ENCODE results near the gene GARS1. TPM values are rescaled to one million over a fixed set of nuclear protein-coding genes. Genes with fewer than 3 reads are reported as not detected.
A peak's percentile ranks its signal among the peaks of the same experiment; 100 is the strongest.

The GARS1 gene
- total and polyA plus RNA-seq, 9 of the 15 experiments (the other 6 are each of a cell fraction or from before 2014, with no cell fraction given) = 142 to 769 (median 272) TPM

DNA sequence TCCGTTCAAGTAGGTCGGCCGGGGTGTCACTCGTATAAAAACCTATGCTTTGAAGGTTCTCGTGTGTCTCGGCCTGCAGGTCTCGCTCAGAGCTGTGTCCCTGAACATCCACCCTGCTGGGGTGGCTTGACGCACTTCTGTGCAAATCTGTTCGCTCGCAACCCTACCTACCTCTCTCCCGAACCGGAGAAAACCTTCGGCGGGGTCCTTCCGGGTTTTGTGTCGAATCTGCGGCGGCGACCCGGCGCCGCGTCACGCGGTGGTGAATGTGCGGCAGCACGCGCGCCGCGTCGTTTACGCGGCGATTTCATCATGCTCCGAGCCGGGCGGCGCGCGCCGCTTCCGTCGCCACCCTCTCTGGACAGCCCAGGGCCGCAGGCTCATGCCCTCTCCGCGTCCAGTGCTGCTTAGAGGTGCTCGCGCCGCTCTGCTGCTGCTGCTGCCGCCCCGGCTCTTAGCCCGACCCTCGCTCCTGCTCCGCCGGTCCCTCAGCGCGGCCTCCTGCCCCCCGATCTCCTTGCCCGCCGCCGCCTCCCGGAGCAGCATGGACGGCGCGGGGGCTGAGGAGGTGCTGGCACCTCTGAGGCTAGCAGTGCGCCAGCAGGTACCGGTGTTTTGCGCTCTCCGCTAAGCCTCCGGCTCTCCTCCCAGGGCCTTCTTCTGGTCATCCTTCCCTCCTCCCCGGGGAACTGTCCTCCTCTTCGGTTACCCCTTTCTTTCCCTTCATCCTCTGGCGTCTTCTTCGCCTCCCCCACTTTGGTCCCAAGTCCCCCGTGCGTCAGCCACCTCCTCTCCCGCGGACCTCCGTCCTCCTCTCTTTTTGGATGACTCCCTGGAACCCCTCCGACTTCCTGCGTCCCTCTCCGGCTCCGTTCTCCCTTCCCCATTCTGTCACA, at the start of gene GARS1 (continued):
- TF ChIP-seq C11orf30 (IDR thresholded peaks at IDR 0.05; ENCODE audit: low read depth) (peak; percentile 91), SMARCC2 (IDR thresholded peaks at IDR 0.05; ENCODE audit: low read depth) (no peak), KDM2B (CRISPR knock-in tag; IDR thresholded peaks at IDR 0.05) (no peak), KDM5B (IDR thresholded peaks at IDR 0.05; ENCODE audit: insufficient replicate concordance, low read depth, low read length) (peak; percentile 86), CEBPG (CRISPR knock-in tag; IDR thresholded peaks at IDR 0.05) (peak; percentile 99), CEBPG (tag; conservative IDR thresholded peaks at IDR 0.05 in 1 of 2, IDR thresholded peaks at IDR 0.05 in 1 of 2) (peak; percentile 98 to 99), NEUROD1 (IDR thresholded peaks at IDR 0.05; ENCODE audit: borderline replicate concordance, low read depth, low read length, partially characterized antibody) (peak; percentile 85), ATF7 (IDR thresholded peaks at IDR 0.05) (peak; percentile 93), U2AF1 (optimal IDR thresholded peaks at IDR 0.05; ENCODE audit: low read depth, low read length) (peak; percentile 100), ELF2 (CRISPR knock-in tag; IDR thresholded peaks at IDR 0.05) (peak; percentile 100), NFE2L1 (tag; IDR thresholded peaks at IDR 0.05; ENCODE audit: borderline replicate concordance, low read depth) (no peak), ZNF175 (CRISPR knock-in tag; IDR thresholded peaks at IDR 0.05; ENCODE audit: low read depth) (no peak; the same call in 1 of the 2 replicates), HDAC1 (IDR thresholded peaks at IDR 0.05) (peak in 1 of 2 experiments; percentile 87; a peak in 2 of 4 replicates), SAP30 (IDR thresholded peaks at IDR 0.05; ENCODE audit: borderline replicate concordance, insufficient read depth, low read depth, low read length, poor library complexity, severe bottlenecking) (peak; percentile 89)
- TF ChIP-seq, protein P1, sequence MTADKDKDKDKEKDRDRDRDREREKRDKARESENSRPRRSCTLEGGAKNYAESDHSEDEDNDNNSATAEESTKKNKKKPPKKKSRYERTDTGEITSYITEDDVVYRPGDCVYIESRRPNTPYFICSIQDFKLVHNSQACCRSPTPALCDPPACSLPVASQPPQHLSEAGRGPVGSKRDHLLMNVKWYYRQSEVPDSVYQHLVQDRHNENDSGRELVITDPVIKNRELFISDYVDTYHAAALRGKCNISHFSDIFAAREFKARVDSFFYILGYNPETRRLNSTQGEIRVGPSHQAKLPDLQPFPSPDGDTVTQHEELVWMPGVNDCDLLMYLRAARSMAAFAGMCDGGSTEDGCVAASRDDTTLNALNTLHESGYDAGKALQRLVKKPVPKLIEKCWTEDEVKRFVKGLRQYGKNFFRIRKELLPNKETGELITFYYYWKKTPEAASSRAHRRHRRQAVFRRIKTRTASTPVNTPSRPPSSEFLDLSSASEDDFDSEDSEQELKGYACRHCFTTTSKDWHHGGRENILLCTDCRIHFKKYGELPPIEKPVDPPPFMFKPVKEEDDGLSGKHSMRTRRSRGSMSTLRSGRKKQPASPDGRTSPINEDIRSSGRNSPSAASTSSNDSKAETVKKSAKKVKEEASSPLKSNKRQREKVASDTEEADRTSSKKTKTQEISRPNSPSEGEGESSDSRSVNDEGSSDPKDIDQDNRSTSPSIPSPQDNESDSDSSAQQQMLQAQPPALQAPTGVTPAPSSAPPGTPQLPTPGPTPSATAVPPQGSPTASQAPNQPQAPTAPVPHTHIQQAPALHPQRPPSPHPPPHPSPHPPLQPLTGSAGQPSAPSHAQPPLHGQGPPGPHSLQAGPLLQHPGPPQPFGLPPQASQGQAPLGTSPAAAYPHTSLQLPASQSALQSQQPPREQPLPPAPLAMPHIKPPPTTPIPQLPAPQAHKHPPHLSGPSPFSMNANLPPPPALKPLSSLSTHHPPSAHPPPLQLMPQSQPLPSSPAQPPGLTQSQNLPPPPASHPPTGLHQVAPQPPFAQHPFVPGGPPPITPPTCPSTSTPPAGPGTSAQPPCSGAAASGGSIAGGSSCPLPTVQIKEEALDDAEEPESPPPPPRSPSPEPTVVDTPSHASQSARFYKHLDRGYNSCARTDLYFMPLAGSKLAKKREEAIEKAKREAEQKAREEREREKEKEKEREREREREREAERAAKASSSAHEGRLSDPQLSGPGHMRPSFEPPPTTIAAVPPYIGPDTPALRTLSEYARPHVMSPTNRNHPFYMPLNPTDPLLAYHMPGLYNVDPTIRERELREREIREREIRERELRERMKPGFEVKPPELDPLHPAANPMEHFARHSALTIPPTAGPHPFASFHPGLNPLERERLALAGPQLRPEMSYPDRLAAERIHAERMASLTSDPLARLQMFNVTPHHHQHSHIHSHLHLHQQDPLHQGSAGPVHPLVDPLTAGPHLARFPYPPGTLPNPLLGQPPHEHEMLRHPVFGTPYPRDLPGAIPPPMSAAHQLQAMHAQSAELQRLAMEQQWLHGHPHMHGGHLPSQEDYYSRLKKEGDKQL (CRISPR knock-in tag; IDR thresholded peaks at IDR 0.05; ENCODE audit: borderline replicate concordance) = no peak
- TF ChIP-seq, protein P2, sequence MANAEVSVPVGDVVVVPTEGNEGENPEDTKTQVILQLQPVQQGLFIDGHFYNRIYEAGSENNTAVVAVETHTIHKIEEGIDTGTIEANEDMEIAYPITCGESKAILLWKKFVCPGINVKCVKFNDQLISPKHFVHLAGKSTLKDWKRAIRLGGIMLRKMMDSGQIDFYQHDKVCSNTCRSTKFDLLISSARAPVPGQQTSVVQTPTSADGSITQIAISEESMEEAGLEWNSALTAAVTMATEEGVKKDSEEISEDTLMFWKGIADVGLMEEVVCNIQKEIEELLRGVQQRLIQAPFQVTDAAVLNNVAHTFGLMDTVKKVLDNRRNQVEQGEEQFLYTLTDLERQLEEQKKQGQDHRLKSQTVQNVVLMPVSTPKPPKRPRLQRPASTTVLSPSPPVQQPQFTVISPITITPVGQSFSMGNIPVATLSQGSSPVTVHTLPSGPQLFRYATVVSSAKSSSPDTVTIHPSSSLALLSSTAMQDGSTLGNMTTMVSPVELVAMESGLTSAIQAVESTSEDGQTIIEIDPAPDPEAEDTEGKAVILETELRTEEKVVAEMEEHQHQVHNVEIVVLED (CRISPR knock-in tag; IDR thresholded peaks at IDR 0.05) = peak; percentile 94
- TF ChIP-seq, protein P3, sequence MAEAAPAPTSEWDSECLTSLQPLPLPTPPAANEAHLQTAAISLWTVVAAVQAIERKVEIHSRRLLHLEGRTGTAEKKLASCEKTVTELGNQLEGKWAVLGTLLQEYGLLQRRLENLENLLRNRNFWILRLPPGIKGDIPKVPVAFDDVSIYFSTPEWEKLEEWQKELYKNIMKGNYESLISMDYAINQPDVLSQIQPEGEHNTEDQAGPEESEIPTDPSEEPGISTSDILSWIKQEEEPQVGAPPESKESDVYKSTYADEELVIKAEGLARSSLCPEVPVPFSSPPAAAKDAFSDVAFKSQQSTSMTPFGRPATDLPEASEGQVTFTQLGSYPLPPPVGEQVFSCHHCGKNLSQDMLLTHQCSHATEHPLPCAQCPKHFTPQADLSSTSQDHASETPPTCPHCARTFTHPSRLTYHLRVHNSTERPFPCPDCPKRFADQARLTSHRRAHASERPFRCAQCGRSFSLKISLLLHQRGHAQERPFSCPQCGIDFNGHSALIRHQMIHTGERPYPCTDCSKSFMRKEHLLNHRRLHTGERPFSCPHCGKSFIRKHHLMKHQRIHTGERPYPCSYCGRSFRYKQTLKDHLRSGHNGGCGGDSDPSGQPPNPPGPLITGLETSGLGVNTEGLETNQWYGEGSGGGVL (CRISPR knock-in tag; IDR thresholded peaks at IDR 0.05) = no peak
